HepG2 (cell line): ENCODE data around the gene NUTF2.

Experiments used
- CTCF ChIP-seq: sonication (generic); formaldehyde crosslinking; IDR thresholded peaks from 2 replicates; pipeline ENCODE4 v1.5.0; 2020; ENCODE audit warnings: mild to moderate bottlenecking, missing genetic modification reagents, moderate library complexity
- DPF2 ChIP-seq: sonication (generic); formaldehyde crosslinking; IDR thresholded peaks from 2 replicates; pipeline ENCODE4 v1.4.0; 2020; ENCODE audit warnings: mild to moderate bottlenecking, low read depth, missing genetic modification reagents, borderline replicate concordance
- MAFG ChIP-seq: sonication (generic); formaldehyde crosslinking; IDR thresholded peaks from 2 replicates; pipeline ENCODE4 v1.5.1; 2020; ENCODE audit warnings: mild to moderate bottlenecking, missing genetic modification reagents
- MAZ ChIP-seq, 2 experiments: sonication (generic) in 1 of 2; formaldehyde crosslinking in 1 of 2; IDR thresholded peaks; 2 replicates each; pipeline versions ENCODE4 v1.5.0 to v1.6.1; 2012 to 2020; ENCODE audit warnings: low read depth in 2 of 2, mild to moderate bottlenecking in 2 of 2, borderline replicate concordance in 1 of 2, improper control_type of control experiment in 1 of 2, low read length in 1 of 2, missing genetic modification reagents in 1 of 2, moderate library complexity in 1 of 2
- NFRKB ChIP-seq: fragments of 450-650 bp; IDR thresholded peaks from 2 replicates; pipeline ENCODE4 v1.6.1; 2017
- POLR2A ChIP-seq, 2 experiments: IDR thresholded peaks; 2 replicates each; pipeline ENCODE4 v1.6.1; 2011; ENCODE audit warnings: low read depth in 2 of 2, low read length in 2 of 2, mild to moderate bottlenecking in 1 of 2, moderate library complexity in 1 of 2; ENCODE audit not compliant: insufficient read depth in 1 of 2
- POLR2AphosphoS5 ChIP-seq: IDR thresholded peaks from 2 replicates; pipeline ENCODE4 v1.6.1; 2012; ENCODE audit warnings: low read depth, low read length
- SP5 ChIP-seq: IDR thresholded peaks from 2 replicates; pipeline ENCODE4 v1.6.1; 2016; ENCODE audit warnings: low read depth, borderline replicate concordance
- SRY ChIP-seq: sonication (generic); formaldehyde crosslinking; IDR thresholded peaks from 2 replicates; pipeline ENCODE4 v1.8.0; 2022; ENCODE audit warnings: mild to moderate bottlenecking, missing genetic modification reagents
- USF2 ChIP-seq, 2 experiments: sonication (generic) in 1 of 2; formaldehyde crosslinking in 1 of 2; IDR thresholded peaks; 2 replicates each; pipeline versions ENCODE4 v1.5.1 to v1.6.1; 2011 to 2020; ENCODE audit warnings: borderline replicate concordance in 1 of 2, low read depth in 1 of 2, low read length in 1 of 2, mild to moderate bottlenecking in 1 of 2, missing genetic modification reagents in 1 of 2, moderate library complexity in 1 of 2
- ZBTB8A ChIP-seq: sonication (generic); formaldehyde crosslinking; IDR thresholded peaks from 2 replicates; pipeline ENCODE4 v1.4.0; 2020; ENCODE audit warnings: mild to moderate bottlenecking, low read depth, missing genetic modification reagents, borderline replicate concordance
- ZNF224 ChIP-seq: sonication (generic); formaldehyde crosslinking; IDR thresholded peaks from 2 replicates; pipeline ENCODE4 v1.5.0; 2020; ENCODE audit warnings: mild to moderate bottlenecking, missing genetic modification reagents
- ZNF263 ChIP-seq: sonication (generic); formaldehyde crosslinking; IDR thresholded peaks from 2 replicates; pipeline ENCODE4 v1.4.0; 2020; ENCODE audit warnings: missing genetic modification reagents
- ZNF564 ChIP-seq: sonication (generic); formaldehyde crosslinking; IDR thresholded peaks from 2 replicates; pipeline ENCODE4 v1.8.1; 2023; ENCODE audit warnings: mild to moderate bottlenecking, missing genetic modification reagents

DNA sequence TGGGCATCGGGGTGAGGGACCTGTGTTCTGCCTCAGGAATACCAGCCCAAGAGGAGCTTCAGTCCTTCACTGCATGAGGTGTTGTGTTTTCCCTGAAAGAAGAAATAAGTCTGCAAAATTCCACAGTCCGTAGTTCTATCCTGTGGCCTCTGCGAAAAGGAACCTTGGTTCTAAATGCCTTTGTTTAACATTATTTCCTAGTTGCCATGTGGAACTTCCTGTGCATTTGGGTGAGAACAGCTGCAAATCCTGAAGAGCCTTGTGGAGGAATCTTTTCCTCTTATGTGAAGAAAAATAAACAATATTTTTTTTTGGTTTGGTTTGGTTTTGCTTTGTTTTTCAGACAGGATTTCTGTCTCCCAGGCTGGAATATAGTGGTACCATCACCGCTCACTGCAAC, 56.1 kb downstream of the NUTF2 start:
- TF ChIP-seq ZNF564, result no peak
- no peak for TF ChIP-seq CTCF (CRISPR knock-in tag)
- no peak for TF ChIP-seq NFRKB
- TF ChIP-seq SRY (CRISPR knock-in tag), result no peak
- no peak for TF ChIP-seq ZBTB8A (CRISPR knock-in tag)
- no peak for TF ChIP-seq ZNF263
- TF ChIP-seq USF2 (IDR thresholded peaks at IDR 0.05; ENCODE audit: low read depth, low read length), result no peak
- no peak for TF ChIP-seq USF2 (CRISPR knock-in tag; IDR thresholded peaks at IDR 0.05; ENCODE audit: borderline replicate concordance)
- no peak for TF ChIP-seq POLR2A (IDR thresholded peaks at IDR 0.05; ENCODE audit: insufficient read depth in 1 of 2, low read depth in 2 of 2, low read length in 2 of 2)
- TF ChIP-seq ZNF224, result no peak
- TF ChIP-seq DPF2 (CRISPR knock-in tag), result no peak
- no peak for TF ChIP-seq POLR2AphosphoS5
- no peak for TF ChIP-seq MAZ (IDR thresholded peaks at IDR 0.05; ENCODE audit: borderline replicate concordance, low read depth, low read length)
- TF ChIP-seq MAZ (CRISPR knock-in tag; IDR thresholded peaks at IDR 0.05; ENCODE audit: low read depth), result no peak
- no peak for TF ChIP-seq SP5
- no peak for TF ChIP-seq MAFG
